ENCODE measurements around the gene TRIL.

The TRIL gene, protein sequence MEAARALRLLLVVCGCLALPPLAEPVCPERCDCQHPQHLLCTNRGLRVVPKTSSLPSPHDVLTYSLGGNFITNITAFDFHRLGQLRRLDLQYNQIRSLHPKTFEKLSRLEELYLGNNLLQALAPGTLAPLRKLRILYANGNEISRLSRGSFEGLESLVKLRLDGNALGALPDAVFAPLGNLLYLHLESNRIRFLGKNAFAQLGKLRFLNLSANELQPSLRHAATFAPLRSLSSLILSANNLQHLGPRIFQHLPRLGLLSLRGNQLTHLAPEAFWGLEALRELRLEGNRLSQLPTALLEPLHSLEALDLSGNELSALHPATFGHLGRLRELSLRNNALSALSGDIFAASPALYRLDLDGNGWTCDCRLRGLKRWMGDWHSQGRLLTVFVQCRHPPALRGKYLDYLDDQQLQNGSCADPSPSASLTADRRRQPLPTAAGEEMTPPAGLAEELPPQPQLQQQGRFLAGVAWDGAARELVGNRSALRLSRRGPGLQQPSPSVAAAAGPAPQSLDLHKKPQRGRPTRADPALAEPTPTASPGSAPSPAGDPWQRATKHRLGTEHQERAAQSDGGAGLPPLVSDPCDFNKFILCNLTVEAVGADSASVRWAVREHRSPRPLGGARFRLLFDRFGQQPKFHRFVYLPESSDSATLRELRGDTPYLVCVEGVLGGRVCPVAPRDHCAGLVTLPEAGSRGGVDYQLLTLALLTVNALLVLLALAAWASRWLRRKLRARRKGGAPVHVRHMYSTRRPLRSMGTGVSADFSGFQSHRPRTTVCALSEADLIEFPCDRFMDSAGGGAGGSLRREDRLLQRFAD

DNA sequence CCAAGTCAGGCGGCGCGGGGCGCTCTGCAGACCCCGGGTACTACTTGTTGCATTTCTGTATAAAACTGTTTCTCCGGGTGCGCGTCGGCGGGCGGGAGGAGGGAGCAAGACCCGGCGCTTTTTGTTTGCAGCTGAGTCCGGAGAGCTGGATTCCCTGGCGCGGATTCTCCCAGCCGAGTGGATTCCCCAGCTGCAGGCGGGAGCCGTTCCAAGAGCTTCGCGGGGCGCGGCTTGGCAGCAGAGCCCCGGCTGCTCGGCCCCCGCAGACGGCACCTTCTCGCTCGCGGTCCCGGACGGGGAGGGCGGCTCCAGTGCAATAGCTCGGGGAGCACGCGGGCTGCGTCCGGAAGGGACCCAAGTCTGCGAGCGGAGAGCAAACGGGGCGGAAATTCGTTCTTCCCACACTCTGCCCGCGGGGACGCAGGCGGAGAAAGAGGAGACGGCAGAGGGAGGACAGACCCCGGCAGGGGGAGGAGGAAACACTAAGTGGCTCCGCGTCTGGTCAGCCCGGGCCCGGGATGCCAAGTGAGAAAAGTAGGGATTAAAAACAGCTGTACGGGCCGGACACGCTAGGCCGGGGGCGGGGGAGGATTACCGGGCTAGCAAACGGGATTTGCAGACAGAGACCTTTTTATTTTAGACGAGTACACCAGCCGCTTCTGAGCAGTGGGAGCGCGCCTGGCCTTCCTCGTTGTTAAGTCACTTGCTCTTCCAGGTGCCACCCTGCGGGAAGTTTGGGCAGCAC is at the start of gene TRIL:
Gene TRIL (minus strand): TSS at position 96 of the 745 bp plus-strand sequence. CDS start 284 bp downstream, outside the sequence.
- DNase-seq, result no peak

DNA sequence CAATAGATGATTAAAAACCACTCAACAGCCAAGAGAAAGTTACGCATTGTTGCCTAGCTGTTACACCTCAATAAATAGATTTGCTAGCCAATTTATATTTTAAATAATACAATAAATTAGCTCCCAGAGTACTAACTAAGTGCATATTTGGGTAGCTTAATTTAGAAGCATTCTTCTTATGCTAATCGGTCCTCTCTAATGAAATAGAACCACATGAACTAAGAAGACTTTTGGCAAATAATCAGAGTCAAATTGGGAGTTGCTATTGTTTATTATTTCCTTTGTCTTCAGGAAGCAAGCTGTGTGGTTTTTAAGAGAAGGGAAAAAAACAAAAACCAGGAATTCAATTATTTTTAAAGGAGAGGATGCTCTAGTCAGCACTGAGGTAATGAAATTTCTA is 49.0 kb upstream of the TRIL start:
- no peak for DNase-seq

DNA sequence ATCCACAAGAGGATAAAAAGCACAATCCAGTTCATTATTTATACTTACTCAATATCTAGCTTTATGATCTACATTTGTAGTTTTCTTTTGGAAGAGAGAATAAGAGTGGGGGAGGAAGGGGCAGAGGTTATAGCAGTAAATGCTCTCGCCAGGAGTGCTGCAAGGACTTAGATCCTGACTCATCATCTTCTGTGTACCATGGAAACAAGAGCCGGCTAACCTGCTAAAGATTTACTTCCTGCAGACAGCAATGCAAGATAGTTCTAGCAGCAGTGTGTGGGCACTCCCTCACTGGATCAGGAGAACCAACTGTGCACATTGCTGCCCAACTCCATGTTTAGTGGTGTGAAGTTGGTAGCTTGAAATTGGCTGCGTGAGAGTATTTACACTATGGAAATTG is 47.7 kb upstream of the TRIL start:
- DNase-seq, result no peak

DNA sequence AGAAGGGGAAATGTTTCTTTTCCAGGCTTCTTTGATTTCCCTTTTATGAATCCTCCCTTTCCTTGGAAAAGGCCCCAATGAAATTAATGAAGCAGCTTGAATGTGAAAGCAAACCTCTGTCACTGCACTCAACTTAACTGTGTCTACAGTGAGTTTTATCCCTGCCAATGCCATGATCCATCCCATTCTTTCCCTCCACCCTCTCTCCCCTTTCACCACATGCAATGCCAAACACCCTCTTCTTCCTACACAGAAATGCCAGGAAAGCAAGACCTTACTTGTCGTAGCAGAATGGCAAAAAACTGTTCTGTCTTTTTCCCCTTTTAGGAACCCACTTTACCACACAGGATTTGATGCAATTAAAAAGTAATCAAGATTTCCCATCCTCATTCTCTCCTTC is 47.3 kb upstream of the TRIL start:
- DNase-seq, result no peak

DNA sequence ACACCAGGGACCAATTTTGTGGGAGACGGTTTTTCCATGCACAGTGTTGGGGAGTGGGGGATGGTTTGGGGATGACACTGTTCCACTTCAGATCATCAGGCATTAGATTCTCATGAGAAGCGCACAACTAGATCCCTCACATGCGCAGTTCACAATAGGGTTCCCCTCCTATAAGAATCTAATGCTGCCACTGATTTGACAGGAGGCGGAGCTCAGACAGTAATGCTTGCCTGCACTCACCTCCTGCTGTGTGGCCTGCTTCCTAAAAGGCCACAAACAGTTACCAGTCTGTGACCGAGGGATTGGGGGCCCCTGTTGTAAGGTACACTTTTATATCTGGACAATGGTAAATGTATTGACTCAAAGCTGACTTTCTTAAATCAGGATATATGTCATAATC is 45.6 kb upstream of the TRIL start:
- DNase-seq, result no peak

DNA sequence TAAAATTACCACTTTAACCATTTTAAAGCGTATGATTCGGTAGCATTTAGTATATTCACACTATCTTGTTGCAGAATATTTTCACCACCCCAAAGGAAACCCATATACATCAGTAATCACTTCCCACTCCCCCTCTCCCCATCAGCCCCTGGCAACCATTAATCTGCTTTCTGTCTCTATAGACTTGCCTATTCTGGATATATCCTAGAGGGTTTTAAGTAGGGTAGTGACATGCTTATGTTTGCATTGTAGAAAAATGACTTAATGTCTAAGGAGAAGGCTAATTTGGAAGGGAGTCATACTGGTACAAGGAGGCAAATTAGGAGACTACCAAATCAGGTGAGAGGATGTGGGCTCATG is 42.6 kb upstream of the TRIL start:
- DNase-seq, result no peak

DNA sequence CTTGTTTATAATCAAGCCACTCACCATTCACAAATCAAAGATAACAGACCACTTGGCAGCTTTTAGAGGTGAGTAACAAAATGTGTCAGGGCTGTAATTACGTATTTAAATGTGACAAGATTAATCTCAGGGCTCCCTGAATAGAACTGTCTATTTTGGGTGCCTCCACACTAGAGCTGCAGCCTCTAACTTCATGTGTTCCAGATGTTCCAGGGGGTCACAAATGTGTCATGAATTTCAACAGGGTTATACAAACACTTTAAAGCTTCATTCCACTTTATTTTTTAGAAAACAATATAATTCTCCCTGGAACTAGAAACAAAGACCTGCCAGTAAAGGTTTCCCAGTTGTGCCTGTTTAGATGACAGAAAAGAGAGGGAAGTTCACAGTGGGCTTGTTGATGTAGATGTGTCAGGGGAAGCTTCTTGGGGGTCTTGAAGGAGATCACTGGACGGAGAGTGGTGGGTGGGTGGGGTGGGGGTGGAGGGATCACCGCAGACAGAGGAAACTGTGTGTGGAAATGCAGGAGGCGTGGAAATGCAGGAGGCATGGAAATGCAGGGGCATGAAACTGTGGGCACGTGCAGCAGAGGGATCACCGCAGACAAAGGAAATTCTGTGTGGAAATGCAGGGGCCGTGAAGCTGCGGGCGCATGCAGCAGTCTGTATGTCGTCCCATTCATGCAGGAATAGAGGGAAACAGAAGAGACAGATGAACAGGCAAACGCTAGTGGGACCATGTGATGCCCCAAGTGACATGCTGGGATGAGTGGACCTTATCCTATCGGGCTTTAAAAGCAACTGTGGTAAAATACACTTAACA is 42.0 kb upstream of the TRIL start:
- no peak for DNase-seq

DNA sequence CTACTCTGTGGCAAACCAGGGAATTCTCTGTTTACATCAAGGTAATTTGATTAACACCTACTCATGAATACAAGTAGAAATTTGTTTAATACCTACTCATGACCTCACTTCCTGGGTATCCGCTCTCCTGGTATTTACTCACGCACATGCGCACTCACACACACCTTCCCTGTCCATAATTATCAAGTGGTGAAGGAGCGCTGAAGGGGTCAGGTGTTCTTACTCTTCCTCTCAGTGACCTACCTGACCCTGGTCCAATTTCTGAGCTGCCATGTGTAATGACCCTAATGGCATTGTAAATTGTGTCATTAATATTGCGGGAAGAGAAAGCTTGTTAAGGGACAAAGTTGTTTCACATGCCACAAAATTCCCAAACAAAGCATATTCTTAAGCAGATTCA is 41.3 kb upstream of the TRIL start:
- no peak for DNase-seq

DNA sequence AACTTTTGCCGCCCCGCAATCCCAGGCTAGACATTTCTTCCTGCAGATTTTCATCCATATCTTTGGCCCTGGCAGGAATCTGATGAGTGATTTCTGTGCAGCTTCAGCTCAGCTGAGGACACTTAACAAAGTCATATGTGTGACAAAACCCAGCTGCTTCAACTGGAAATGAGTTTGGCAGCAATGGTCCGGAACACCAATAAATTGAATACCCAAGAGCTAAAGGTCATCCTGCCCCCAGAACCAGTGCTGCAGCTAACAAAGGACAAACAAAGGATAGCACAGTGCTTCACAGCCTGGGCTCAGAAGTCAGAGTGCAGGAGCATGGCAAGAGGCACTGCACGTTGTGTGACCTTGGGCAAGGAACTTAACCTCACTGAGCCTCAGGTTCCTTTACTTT is 40.0 kb upstream of the TRIL start:
- DNase-seq, result no peak

DNA sequence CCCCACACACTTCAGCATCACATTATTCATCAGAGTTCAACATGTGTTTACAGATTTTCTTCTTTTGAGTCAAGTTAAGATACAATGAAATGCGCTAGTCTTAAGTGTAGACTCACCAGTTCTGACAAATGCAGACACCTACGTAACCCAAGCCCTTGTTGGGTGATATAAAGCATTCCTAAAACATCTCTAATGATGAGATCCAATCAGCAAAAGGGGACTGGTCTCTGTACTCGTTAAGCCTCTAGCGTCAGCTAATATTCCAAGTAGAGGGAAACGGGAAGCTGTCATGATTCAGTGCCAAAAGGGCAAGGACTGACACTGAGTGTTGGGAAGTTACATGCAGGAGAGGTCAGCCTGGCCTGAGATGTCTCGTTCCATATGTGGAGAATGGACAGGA is 38.7 kb upstream of the TRIL start:
- DNase-seq, result no peak

DNA sequence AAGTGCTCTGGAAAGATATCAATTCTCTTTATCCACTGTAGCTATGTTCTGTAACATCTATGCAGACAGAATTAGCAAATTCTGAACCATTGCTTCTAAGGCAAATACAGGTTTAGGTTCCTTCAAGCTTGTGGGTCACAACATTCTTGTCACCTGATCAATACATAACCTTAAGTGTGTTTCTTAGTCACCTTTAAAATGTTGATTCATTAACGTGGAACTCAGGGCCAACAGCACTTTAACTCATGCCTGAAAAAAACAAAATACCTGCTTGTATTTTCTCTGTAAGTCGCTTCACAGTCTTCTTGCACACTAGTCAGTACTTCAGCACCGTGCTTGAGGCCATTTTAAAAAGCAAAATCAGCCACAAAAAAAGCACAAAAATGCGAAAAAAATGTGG is 35.2 kb upstream of the TRIL start:
- no peak for DNase-seq

DNA sequence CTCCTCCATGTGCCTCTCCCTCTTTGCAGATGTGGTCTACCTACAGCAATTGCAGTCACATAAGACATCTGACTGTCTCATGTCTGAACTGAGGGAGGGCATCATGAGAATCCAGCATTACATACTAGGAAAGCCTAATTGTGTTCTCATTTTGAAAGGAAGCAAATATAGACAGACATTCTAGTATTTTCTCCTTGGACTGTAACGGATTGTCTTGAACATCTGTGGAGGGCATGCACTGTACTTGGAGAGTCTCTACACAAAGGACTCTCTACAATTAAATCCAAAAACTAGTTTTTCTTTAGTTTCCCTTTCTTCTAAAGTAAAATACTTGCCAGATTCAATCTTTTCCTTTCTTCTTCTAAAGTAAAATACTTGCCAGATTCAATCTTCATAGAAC is 34.7 kb upstream of the TRIL start:
- no peak for DNase-seq

DNA sequence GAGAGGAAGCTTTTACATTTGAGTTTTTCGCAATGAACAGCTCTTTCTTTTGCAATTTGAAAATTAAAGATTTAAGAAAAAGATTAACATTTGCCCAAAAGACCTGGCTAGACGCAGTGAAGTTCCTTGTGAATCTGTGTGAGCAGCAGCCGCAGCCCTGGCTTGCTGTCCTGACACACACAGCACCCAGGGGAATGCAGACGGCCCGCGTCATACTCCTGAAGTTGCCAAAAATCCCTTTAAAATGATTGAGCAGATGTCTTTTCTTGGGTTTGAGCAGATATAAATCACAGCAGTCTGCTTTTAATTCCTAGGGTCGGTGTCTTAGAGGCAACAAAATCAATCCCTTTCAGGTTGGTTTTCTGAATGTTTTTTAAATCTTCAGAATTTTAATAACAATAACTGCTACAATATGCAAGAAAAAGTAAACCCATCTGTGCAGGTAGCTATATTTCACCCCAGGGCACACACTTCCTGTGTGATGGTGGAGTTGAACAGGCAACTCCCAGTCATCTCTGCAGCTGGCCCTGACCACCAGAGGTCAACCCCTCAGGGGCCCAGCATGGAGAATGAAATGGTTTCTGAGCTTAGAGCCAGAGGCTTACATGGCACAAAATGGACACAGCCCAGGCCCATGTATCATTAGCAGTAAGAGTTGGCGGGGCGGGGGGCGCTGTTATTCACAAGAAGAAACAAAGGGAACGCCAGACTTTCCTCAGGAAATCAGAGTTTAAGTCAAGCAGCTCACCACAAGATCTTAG is 32.2 kb upstream of the TRIL start:
- DNase-seq, result no peak

DNA sequence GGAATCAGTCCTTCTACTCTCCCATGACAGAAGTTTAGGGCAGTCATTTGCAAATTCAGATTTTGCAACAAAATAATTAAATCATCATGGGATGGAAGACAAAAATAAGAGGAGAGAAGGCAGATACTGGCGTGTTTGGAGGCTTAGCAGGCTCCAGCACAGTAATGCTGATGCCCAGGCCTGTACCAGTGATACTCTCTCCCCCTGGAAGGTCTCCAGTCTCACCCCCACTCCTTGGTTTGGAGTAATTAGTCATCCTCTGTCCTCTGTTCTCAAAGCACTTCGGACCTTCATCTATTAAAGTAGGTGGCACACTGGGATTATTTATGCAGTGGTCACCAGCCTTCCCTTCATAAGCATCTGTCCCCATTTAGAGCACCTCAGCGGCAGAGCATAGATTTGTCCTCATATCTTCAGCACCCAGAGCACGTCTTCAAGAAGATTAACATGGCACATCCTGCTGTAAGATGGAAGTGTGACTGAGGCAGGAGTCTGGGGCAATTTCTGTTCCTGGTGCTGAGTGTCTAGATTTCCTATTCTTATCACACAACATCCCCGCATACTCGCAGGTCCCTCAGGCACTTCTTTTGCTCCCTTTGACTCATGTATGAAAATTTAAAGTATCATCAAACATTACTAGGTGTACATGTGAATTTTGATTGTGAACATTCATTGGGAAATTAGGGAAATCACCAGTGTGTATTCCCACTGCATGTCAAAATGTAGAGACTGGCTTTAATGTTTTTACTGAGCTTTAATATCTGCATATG is 31.3 kb upstream of the TRIL start:
- DNase-seq, result no peak

DNA sequence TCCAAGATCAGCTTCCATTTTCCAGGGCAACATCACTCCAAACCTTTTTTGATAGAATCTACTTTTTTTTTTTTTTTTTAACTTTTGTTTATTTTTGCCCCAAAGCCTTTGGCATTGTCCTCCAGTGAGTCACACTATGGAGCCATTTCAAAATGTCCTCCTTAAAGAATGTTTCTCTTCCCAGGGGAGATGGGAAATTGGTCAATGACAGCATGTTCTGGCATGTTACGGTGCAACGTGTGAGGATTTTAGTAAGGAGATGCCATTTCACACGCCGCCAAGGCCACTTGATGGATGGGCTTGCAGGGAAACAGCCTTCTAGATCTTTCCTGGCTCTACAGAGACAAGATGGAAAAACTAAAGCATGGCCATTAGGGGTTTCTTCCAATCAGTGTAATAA is 30.7 kb upstream of the TRIL start:
- no peak for DNase-seq

DNA sequence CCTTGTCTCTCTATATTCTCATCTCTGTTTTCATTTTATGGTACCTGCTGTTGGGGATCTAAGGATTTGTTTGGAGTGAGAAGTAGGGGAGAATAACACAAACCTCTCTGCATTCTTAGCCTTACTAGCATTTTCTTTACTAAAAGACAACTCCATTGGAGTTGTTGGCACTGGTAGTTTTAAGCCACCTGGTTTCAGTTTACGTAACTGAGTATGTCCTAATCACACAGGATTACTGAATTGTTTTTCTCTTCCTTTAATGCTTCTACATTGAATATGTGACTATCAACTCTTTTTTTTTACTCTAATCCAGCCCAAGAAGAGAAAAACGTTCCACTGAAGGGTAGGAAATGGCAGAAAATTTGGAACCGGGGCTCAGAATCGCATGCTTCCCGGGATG is 30.0 kb upstream of the TRIL start:
- no peak for DNase-seq

DNA sequence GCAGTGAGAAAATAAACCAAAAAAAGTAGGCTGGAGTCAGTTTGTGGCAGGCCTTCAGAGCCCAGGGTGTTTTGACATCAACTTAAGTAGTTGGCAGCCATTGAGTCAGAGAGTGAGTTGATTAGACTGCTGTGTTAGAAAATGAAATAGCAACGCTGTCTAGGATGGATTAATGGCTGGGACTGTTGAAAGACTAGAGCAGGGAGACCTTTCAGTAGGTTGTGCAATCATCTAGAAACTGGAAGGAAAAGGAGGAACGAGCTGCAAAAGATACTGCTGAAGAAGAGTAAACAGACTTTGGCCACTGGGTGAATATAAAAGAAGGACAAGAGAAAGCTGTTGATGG is 28.6 kb upstream of the TRIL start:
- DNase-seq, result peak; percentile 86 to 90

DNA sequence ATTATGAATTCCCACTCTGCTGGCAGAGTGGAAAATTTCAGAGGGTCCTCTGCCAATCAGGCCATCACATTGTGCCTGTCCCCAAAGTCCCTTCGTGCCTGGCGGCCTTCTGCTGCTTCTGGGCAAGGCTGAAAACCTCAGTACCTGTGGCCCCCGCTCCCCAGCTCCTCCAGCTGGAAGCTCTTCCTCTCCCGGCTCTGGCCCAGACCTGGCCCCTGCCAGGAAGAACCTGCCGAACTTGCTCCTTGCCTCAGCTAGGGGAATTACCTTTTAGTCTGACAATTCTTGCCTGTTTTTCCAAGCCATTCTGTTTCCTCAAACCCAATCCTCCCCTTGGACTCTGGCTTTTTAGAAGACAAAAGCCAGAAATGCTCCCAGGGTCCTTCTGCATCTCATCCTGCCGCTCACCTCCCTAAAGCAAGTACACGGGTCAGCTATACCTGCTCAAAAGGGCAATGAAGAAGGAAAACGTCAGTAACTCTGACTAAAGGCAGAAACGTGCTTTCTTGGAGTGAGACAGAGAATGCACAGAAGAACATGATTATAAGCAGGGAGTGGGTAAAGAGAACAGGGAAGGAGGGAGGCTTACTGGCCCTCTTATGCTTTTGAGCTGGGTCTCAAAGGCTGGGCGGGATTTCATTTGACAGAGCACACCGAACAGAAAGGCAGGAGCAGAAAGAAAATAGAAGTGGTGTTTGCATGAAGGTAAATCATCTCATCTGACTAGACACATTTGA is 28.1 kb upstream of the TRIL start:
- no peak for DNase-seq

DNA sequence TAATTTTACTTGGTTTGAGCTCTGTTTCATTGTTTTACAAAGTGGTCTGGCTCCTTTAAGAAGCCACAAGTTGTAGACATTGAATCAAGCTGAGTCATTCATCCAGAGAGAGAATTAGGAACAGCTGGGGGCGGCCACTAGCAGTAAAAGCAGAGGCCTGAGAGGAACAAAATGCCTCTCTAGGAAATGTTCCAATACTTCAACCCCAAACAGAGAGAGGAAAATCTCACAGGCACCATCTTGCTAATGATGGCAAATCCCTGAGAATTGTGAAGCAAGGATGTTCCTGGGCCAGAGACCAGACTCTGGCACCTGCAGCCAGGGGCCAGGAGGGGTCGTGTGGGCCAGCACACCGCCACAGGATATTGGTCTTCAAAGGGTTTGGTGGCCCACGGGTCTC is 26.5 kb upstream of the TRIL start:
- peak; percentile 52 to 59 for DNase-seq

DNA sequence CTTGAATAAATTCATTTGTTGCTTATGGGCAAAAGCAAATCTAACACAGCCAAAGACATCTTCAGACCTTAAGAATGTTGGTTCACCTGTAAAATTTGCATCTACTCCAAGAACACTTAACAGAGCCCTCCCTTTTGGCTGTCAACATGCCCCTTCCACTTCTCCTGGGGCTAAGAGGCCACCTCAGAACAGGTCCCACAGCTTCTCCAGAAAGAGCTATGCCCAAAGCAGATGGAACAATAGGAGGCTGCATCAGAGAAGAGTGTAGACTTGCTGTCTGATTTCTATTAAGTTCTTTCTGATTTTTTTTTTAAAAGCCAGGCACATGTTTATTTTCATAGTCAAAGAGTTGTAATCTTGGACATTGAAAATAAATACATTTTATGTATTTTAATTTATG is 26.1 kb upstream of the TRIL start:
- DNase-seq, result no peak

Measured in AML-193 (cell line).